Measurements from ENCODE around the gene HSPA12A.
A peak's percentile ranks its signal among the peaks of the same experiment; 100 is the strongest.

HSPA12A gene

DNA sequence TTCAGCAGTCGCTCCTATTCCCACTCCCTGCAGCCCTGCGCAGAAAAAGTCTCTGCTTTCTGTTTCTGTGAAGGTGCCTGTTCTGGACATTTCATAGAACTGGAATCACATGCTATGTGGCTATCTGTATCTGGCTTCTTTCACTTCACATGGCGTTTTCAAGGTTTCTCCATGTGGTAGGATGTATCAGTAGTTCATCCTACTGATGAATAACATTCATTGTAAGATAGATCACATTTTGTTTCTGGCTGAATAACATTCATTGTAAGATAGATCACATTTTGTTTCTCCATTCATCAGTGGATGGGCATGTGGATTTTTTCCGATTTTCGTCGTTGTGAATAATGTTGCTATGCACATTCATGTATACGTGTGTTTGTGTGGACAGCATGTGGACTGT is 44.5 kb downstream of the HSPA12A start:
- no peak for DNase-seq
- Histone ChIP-seq H3K4me3 (ENCODE audit: low read length) (no peak overlapping the region), H2AFZ (ENCODE audit: low read length) (no peak overlapping the region), H3K9me3 (replicated peaks; ENCODE audit: insufficient read depth, low read length) (no peaks in the 10 kb centered on the region), H3K9me2 (replicated peaks; ENCODE audit: insufficient read depth, low read length) (no peaks in the 10 kb centered on the region), H3K27ac (ENCODE audit: low read length) (no peak overlapping the region), H3K4me2 (ENCODE audit: low read depth, low read length) (no peak overlapping the region), H3K27me3 (replicated peaks; ENCODE audit: insufficient read depth, low read length) (no peaks in the 10 kb centered on the region), H3K9ac (ENCODE audit: low read length) (no peak overlapping the region), H3F3A (ENCODE audit: insufficient read depth, low read length) (no peaks in the 10 kb centered on the region), H3K4me1 (ENCODE audit: low read length) (peaks cover 9% of the 10 kb centered on the region), H4K20me1 (ENCODE audit: insufficient read depth, low read length) (no peaks in the 10 kb centered on the region), H3K79me2 (ENCODE audit: low read length) (no peaks in the 10 kb centered on the region), H3K36me3 (replicated peaks; ENCODE audit: insufficient read depth, low read length) (no peaks in the 10 kb centered on the region)
- TF ChIP-seq EZH2 (optimal IDR thresholded peaks at IDR 0.05; ENCODE audit: low read depth, low read length) (no peak), EZH2phosphoT487 (IDR thresholded peaks at IDR 0.05; ENCODE audit: low read length) (no peak)

DNA sequence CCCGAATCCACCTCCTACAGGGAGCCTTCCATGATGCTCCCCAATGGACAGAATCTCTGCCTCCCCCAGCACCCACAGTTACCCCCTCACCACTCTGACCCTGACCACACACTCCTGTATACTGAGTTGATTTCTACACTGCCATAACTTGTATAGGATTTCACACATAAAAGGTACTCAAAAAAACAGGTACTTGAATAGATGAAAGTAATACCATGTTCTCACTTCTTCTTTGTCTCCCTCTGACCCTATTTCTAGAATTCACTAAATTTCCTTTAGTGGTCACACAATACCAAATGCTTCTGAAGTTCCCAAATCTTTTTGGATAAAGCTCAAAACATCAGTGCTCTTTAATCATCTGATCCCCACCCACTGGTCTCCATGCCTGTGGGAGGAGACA is 45.4 kb downstream of the HSPA12A start:
- Histone ChIP-seq H4K20me1 (ENCODE audit: insufficient read depth, low read length) (no peaks in the 10 kb centered on the region), H3F3A (ENCODE audit: insufficient read depth, low read length) (no peaks in the 10 kb centered on the region), H3K27ac (ENCODE audit: low read length) (no peak overlapping the region), H3K9me3 (replicated peaks; ENCODE audit: insufficient read depth, low read length) (no peaks in the 10 kb centered on the region), H2AFZ (ENCODE audit: low read length) (no peak overlapping the region), H3K4me2 (ENCODE audit: low read depth, low read length) (no peak overlapping the region), H3K4me3 (ENCODE audit: low read length) (no peak overlapping the region), H3K9ac (ENCODE audit: low read length) (no peak overlapping the region), H3K9me2 (replicated peaks; ENCODE audit: insufficient read depth, low read length) (no peaks in the 10 kb centered on the region), H3K79me2 (ENCODE audit: low read length) (no peaks in the 10 kb centered on the region), H3K36me3 (replicated peaks; ENCODE audit: insufficient read depth, low read length) (no peaks in the 10 kb centered on the region), H3K4me1 (ENCODE audit: low read length) (peaks cover 9% of the 10 kb centered on the region), H3K27me3 (replicated peaks; ENCODE audit: insufficient read depth, low read length) (no peaks in the 10 kb centered on the region)
- peak; percentile 13 for DNase-seq
- no peak for TF ChIP-seq EZH2 (optimal IDR thresholded peaks at IDR 0.05; ENCODE audit: low read depth, low read length)
- TF ChIP-seq EZH2phosphoT487 (IDR thresholded peaks at IDR 0.05; ENCODE audit: low read length): no peak
- TF ChIP-seq, protein P1, sequence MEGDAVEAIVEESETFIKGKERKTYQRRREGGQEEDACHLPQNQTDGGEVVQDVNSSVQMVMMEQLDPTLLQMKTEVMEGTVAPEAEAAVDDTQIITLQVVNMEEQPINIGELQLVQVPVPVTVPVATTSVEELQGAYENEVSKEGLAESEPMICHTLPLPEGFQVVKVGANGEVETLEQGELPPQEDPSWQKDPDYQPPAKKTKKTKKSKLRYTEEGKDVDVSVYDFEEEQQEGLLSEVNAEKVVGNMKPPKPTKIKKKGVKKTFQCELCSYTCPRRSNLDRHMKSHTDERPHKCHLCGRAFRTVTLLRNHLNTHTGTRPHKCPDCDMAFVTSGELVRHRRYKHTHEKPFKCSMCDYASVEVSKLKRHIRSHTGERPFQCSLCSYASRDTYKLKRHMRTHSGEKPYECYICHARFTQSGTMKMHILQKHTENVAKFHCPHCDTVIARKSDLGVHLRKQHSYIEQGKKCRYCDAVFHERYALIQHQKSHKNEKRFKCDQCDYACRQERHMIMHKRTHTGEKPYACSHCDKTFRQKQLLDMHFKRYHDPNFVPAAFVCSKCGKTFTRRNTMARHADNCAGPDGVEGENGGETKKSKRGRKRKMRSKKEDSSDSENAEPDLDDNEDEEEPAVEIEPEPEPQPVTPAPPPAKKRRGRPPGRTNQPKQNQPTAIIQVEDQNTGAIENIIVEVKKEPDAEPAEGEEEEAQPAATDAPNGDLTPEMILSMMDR (IDR thresholded peaks at IDR 0.05; ENCODE audit: low read length): no peak

DNA sequence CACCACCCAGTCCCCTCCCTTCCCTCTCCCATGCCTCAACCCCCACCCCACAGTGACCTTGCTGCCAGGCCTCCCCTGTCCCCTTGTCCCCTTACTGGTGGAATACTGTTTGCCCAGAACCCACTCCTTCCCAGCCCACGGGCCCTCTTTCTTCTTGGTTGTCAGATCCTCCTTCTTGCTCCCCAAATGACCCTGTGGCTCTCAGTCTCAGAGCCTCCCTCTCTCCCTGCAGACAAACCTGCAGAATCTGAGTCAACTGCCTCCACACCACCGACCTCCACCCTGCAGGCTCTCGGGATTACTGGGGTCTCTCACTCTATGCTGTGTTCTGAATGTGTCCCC is 47.5 kb downstream of the HSPA12A start:
- peaks cover 9% of the 10 kb centered on the region for H3K4me1 ChIP-seq (ENCODE audit: low read length)
- TF ChIP-seq EZH2 (optimal IDR thresholded peaks at IDR 0.05; ENCODE audit: low read depth, low read length) (no peak), EZH2phosphoT487 (IDR thresholded peaks at IDR 0.05; ENCODE audit: low read length) (no peak)
- TF ChIP-seq, protein P1 (IDR thresholded peaks at IDR 0.05; ENCODE audit: low read length): no peak
- no peaks in the 10 kb centered on the region for H3K27me3 ChIP-seq (replicated peaks; ENCODE audit: insufficient read depth, low read length)
- H3K9ac ChIP-seq (ENCODE audit: low read length): no peak overlapping the region
- no peaks in the 10 kb centered on the region for H3F3A ChIP-seq (ENCODE audit: insufficient read depth, low read length)
- no peaks in the 10 kb centered on the region for H3K9me3 ChIP-seq (replicated peaks; ENCODE audit: insufficient read depth, low read length)
- H3K36me3 ChIP-seq (replicated peaks; ENCODE audit: insufficient read depth, low read length): no peaks in the 10 kb centered on the region
- no peak overlapping the region for H3K4me3 ChIP-seq (ENCODE audit: low read length)
- H3K79me2 ChIP-seq (ENCODE audit: low read length): no peaks in the 10 kb centered on the region
- no peaks in the 10 kb centered on the region for H4K20me1 ChIP-seq (ENCODE audit: insufficient read depth, low read length)
- no peak for DNase-seq
- H3K27ac ChIP-seq (ENCODE audit: low read length): no peak overlapping the region
- no peak overlapping the region for H3K4me2 ChIP-seq (ENCODE audit: low read depth, low read length)
- H3K9me2 ChIP-seq (replicated peaks; ENCODE audit: insufficient read depth, low read length): no peaks in the 10 kb centered on the region
- H2AFZ ChIP-seq (ENCODE audit: low read length): no peak overlapping the region

DNA sequence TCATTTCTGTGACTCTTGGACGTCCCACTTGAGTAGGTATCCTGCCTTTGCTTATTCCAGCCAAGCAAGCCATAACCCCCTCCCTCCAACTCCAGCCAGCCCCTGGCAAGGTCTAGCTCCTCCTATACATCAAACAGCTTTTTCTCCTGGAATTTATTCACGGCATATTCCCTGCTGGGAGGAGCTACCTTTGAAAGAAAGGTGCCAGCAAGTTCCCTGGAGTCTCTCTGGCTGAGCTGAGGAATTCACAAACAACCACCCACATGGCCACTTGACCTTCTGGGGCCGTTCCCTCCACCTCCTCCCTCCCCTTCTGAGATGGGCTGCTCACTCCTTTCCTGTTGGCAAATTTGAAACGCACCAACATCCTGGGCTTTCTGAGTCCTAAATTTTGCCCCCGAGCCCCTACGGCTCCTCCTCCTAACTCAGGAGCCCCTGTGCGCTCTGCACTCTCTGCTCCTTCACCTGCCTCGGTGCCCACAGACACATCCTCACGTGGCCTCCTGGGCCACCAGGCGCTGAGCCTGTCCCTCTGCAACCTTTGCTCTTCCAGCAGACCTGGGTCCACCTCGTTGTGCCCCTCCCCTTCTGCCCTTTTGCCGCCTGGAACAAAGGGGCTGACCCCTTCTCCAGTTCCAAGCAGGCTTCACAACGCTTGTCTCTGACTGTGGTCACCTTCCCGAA is 48.0 kb downstream of the HSPA12A start:
- no peaks in the 10 kb centered on the region for H3K9me3 ChIP-seq (replicated peaks; ENCODE audit: insufficient read depth, low read length)
- H3K27ac ChIP-seq (ENCODE audit: low read length): no peak overlapping the region
- no peak overlapping the region for H3K4me3 ChIP-seq (ENCODE audit: low read length)
- no peak overlapping the region for H2AFZ ChIP-seq (ENCODE audit: low read length)
- H4K20me1 ChIP-seq (ENCODE audit: insufficient read depth, low read length): no peaks in the 10 kb centered on the region
- no peak overlapping the region for H3K4me2 ChIP-seq (ENCODE audit: low read depth, low read length)
- no peaks in the 10 kb centered on the region for H3K79me2 ChIP-seq (ENCODE audit: low read length)
- H3K9me2 ChIP-seq (replicated peaks; ENCODE audit: insufficient read depth, low read length): no peaks in the 10 kb centered on the region
- H3K27me3 ChIP-seq (replicated peaks; ENCODE audit: insufficient read depth, low read length): no peaks in the 10 kb centered on the region
- TF ChIP-seq EZH2phosphoT487 (IDR thresholded peaks at IDR 0.05; ENCODE audit: low read length) (no peak), EZH2 (optimal IDR thresholded peaks at IDR 0.05; ENCODE audit: low read depth, low read length) (no peak)
- TF ChIP-seq, protein P1 (IDR thresholded peaks at IDR 0.05; ENCODE audit: low read length): no peak
- no peaks in the 10 kb centered on the region for H3K36me3 ChIP-seq (replicated peaks; ENCODE audit: insufficient read depth, low read length)
- no peaks in the 10 kb centered on the region for H3F3A ChIP-seq (ENCODE audit: insufficient read depth, low read length)
- no peak overlapping the region for H3K9ac ChIP-seq (ENCODE audit: low read length)
- no peak for DNase-seq
- peaks cover 9% of the 10 kb centered on the region for H3K4me1 ChIP-seq (ENCODE audit: low read length)

Measured in MM.1S (cell line).